ENCODE results near the gene SNCB.
A peak's percentile ranks its signal among the peaks of the same experiment; 100 is the strongest.

Gene SNCB

DNA sequence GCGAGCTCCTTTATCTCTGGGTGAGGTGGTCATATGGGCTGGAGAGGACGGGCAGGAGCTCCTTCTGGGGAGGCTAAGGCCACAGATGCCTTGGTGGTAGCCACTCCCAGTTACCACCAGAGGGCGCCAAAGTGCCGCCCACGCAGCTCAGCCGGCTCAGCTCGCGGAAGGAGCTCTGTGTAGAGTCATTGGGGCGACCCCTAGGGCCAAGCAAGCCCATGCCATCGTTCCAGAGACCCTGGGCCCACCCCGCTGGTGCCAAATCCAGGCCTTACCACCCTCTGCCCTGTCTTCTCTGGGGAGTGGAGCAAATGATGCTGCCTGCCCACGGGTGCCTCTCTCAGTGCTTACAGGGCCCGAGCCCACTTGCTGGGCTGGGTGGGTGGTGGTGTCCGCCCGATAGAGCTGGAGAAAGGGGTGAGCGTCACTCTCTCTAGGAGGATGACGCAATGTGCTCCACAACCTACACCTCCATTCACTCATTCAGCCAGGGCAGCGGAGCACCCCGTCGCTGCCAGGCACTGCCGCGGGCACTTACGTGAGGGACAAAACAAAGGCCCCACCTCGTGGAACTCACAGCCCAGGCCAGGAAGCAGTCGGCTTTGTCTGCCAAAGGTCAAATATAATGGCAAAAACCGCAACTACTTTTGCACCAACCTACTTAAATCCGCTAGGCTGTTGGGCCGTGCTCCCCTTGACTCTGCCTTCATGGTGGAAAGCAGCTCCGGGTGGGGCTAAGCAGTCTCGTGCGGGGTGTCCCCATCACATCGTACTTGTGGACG is 30.7 kb upstream of the SNCB start:
- DNase-seq (ENCODE audit: low read depth in 2 of 2): peak; percentile 56 to 74

DNA sequence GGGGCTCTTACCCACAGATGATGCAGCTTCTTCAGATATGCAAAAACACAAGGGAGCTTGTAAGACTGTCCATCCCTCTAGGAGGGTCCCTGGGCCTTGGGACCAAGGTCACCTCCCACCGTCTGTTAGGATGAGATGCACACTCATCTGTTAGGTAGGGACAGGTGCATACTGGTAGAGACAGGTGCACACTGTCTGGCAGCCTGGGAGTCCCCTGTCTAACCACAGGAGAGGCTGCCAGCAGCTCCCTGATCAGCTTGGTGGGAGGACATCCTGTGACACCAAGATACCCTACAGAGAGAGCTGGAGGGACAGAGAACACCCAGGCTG is 30.2 kb upstream of the SNCB start:
- no peak for DNase-seq (ENCODE audit: low read depth in 2 of 2)

DNA sequence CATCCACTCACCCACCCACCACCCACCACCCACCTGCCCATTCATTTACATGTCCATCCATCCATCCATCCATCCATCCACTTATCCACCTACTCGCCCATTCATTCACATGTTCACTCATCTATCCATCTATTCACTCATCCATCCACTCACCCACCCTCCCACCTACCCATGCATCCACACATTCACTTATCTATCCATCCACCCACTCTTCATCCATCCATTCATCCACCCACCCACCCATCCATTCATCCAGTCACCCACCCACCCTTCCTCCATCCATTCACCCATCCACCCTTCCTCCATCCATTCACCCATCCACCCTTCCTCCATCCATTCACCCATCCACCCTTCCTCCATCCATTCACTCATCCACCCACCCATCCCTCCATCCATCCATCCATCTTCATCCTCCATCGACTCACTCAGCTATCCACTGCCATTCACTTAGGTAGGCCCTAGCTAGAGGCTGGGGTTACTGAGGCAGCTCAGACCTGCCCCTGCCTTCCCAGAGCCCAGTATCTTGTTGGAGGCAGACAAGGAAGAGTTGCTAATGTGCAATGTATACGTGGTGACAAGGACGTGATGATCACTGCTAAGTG is 29.6 kb upstream of the SNCB start:
- DNase-seq (ENCODE audit: low read depth in 2 of 2): no peak

DNA sequence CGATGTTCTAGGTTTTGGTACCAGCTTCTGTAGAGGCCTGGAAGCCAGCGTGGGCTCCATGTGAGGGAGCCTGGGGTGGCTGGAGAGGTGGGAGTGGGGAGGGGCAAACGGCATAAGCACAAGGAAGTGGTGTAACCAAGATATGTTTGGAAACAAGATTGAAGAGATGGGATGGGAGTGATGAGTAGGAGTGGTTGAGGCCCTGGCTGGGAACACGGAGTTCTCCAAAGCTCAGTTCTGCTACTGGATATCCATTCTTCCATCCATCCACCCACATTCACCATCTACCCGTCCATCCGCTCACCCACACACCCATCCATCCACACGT is 29.1 kb upstream of the SNCB start:
- no peak for DNase-seq (ENCODE audit: low read depth in 2 of 2)

DNA sequence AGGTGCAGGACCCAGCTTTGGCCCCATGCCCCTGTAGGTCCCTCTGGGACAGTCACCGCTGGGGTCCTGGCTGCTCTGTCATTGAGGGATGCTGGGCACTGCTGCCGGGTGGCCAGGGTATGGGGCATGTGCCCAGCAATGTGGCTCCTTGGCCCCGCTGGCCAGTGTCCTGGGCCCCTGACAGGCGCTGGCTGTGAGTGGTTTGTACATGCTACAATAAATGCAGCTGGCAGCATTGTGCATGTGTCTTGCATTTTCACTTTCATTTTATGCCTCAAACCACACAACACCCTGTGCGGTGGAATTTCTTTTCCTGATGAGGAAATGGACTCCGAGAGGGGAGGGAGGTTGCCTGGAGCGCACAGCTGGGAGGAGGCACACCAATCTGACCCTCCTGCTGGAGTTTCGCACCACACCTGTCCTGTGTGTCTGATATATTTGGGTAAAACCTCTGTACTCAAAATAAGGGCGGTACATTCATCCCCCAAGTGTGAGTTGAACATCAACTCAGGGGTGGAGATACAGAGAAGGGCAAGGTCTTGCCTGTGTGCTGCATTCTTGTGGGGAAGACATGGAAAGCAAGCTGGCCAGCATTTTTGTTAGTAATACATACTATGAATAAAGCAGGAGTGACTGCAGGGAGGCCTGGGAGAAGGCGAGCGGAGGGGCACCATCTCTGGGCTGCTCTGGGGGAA is 28.6 kb upstream of the SNCB start:
- no peak for DNase-seq (ENCODE audit: low read depth in 2 of 2)

DNA sequence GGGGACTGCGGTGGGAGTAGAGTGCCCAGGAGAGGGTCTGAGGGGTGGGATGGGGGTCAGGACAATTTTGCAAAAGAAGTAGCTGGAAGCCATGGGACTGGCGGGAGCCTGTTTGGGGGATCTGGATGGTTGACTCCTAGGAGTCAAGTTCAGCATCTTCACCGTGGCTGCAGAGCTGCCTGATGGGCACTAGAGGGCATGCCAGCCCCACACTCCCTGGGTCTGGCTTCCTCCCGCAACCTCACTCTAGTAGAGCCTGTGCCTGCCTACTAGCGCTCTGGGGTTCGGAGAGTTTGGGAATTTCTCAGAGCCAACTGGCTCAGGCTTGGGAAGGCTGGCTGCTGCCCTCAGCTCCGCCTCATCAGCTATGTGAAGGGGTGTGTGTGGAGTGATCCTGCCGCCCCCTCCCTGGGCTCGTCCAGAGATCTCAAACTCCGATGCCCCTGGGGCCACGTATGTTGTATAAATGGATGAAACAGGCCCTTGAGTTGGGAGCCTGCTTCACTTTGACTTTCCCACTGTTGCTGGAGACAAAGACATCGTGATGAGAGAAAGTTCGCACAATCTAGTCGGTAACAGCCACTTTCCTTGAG is 27.8 kb upstream of the SNCB start:
- DNase-seq (ENCODE audit: low read depth in 2 of 2): peak in 1 of 2 donors; percentile 45

DNA sequence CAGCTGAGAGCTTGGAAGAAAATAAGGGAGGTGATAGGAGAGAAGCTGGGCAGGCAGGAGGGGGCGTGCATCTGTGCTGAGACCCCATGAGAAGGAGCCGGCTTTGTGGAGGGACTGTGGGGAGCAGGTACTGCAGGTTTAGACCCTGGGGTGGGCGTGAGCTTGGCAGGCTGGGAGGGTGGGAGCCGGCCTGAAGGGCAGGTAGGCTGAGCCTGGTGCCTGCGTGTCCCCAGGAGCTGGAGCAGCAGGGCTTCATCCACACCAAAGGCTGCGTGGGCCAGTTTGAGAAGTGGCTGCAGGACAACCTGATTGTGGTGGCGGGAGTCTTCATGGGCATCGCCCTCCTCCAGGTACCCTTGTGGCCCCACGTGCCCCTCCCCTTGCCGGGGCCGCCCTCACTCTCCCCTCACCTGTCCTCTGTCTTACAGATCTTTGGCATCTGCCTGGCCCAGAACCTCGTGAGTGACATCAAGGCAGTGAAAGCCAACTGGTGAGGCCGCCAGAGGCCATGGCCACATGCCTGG is 26.2 kb upstream of the SNCB start:
- DNase-seq (ENCODE audit: low read depth in 2 of 2): no peak

DNA sequence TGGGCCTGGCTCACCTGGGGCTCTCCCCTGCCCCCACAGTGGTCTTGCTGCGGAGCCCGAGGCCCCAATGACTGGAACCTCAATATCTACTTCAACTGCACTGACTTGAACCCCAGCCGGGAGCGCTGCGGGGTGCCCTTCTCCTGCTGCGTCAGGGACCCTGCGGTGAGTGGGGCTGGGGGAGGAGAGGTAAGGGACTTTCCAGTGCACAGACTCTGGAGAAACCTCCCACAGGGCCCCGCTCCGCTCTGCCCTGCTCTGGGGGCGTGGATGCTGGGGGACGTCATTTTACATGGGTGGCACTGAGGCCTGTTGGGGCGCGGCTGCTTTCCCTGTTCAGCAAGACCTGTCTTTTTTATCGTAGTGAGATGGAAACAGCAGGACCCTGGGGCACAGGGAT is 24.5 kb upstream of the SNCB start:
- DNase-seq (ENCODE audit: low read depth in 2 of 2): no peak

DNA sequence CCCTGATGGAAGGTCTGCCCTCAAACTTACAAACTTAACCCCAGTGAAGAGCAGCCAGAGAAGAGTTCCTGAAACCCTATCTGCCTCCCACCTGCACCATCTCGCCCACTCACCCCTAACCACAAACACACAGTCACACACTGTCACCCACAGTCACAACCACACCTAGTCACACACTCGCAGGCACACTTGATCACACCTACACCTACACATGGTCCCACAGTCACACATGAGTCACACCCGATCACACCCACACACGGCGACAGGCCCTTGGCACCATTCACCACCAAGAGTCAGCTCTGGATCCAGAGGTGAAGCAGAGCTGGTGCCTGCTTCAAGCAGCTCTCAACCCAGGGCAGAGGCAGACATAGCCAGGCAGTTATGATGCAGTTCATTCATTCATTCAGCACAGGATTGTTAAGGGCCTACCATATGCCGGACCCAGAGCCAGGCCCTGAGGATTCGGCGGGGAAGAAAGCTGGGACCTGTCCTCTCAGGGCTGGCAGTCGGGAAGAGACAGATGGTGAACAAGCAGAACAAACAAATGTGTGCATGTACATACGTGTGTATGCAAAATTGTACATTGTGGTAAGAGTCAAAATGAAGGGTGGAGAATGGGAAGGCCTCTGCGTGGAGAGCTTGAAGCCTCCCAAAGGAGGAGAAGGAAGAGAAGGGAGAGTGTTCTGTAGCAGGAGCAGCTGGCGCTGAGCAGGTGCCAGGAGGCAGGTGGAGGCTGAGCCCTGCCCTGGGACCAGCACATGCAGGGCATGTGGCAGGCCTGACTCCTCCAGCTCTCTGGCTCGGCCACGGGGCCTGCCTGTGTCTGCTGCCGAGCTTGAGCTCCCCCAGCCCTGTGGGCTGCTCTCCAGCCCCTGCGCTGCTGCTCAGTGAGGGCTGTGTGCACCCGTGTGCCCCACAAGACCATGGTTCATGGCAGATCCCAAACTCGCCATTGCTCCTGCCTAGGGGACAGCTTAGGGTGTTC is 23.4 kb upstream of the SNCB start:
- DNase-seq (ENCODE audit: low read depth in 2 of 2): peak; percentile 10 to 70

DNA sequence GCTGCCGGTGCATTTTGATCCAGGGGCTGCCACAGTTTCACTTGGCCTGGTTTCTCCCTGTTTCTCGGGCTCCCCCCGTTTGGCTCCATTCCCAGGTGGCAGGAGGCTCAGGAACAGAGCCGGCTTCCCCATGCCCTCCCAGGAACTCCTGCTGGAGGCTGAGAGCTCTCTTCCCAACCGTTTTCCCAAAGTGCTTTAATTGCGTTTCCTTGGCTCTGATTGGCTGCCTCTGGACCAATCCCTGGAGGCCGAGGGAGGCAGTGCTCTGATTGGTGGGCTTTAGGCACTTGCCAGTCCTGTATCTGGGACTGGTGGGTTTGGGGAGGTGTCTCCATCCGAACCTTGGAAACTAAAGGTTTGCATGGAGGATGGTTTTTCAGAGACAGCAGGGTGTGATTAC is 21.8 kb upstream of the SNCB start:
- no peak for DNase-seq (ENCODE audit: low read depth in 2 of 2)

DNA sequence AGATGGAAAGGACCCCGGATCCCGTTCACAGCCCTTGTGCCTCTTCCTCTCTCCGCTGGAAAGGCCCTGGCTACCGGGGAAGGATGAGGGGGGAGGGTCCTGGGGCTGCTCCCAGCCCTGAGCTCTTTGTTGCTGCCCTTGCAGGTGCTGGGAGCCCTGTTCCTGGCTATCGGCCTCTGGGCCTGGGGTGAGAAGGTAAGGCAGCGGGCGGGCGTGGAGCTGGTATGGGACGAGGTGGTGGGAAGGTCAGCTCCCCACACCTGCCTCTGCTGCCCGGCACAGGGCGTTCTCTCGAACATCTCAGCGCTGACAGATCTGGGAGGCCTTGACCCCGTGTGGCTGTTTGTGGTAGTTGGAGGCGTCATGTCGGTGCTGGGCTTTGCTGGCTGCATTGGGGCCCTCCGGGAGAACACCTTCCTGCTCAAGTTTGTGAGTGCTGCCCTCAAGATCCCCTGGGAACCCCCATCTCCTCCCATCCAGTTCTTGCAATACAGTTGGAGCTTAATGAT is 21.2 kb upstream of the SNCB start:
- no peak for DNase-seq (ENCODE audit: low read depth in 2 of 2)

DNA sequence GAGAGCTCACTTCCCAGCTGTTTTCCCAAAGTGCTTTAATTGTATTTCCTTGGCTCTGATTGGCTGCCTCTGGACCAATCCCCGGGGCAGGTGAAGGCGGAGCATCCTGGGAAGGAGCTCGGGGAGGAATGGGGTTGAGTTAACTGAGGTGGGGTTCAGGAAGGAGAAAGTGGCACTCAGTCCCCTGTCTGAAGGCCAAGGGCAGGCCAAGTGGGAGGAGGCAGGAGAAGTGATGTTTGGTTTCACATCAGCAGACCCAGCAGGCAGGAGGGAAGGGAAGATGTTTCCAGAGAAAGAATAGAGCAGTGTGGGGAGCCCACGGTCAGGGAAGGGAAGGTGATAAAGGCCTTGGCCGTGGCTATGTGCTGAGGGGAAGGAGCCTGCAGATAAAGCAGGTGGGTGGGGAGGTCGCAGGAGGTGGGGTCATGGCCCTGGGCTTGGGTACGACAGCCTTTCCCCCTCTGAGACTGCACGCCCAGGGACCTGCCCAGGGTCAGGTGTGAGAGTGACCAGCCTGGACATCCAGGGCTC is 20.1 kb upstream of the SNCB start:
- no peak for DNase-seq (ENCODE audit: low read depth in 2 of 2)

DNA sequence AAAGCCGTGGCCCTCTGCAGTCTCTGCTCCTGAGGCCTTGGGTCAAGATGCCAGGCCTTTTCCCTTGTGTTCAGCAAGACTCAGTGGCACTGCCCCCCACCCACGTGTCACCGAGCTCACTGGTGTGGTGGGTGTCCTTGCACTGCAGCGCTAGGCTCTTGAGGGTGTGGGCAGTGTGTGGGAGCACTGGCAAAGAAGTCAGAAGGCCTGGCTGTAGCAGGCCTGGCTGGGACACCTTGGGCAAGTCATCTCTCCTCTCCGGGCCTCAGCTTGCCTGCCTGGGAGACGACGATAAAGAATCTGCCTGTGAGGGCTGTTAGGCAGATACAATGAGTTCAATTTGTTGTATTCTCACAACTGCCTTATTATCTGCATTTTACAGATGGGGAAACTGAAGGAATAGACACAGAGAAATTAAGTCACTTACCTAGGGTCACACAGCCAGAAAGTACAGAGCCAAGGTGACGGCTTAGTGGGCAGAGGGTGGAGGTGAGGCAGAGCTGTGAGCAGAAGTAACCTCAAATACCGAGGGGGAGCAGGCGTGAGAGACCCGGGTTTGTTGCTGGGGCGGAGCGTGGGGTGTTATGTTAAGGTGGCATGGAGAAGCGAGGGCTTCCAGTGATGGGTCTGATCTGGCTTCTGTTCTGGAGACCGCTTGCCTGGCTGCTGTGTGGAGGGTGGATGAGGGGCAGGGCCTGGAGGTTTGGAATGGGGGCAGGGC is 18.3 kb upstream of the SNCB start:
- DNase-seq (ENCODE audit: low read depth in 2 of 2): no peak

DNA sequence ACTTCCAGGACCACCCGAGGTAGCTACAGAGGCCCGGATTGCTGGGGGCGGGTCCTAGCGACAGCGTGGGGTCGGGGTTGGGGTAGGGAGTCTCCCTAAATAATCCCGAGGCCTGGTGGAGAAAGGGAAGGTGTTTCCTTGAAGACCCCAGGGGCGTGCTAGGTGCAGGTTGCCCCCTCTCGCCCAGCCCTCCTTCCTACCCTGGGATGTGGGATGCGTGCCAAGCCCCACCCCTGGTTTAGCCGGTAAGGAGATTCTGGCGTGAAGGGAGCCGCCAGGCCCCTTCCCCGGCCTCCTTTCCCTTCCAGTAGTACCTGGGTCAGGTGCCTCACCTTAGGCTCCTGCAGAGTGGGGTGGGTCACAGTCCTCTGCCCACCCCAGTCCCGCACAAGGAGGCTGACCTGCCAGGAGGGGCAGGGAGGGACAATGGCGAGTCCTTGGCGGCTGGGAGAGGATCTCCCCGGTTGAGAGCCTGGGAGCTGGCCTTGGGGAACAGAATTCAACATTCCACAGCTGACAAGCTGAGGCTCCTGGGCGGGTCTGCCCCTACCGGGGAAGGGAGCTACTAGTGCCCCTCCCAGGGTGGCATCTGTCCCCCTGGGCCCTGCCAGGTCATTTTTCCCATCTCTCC is 17.6 kb upstream of the SNCB start:
- DNase-seq (ENCODE audit: low read depth in 2 of 2): no peak

DNA sequence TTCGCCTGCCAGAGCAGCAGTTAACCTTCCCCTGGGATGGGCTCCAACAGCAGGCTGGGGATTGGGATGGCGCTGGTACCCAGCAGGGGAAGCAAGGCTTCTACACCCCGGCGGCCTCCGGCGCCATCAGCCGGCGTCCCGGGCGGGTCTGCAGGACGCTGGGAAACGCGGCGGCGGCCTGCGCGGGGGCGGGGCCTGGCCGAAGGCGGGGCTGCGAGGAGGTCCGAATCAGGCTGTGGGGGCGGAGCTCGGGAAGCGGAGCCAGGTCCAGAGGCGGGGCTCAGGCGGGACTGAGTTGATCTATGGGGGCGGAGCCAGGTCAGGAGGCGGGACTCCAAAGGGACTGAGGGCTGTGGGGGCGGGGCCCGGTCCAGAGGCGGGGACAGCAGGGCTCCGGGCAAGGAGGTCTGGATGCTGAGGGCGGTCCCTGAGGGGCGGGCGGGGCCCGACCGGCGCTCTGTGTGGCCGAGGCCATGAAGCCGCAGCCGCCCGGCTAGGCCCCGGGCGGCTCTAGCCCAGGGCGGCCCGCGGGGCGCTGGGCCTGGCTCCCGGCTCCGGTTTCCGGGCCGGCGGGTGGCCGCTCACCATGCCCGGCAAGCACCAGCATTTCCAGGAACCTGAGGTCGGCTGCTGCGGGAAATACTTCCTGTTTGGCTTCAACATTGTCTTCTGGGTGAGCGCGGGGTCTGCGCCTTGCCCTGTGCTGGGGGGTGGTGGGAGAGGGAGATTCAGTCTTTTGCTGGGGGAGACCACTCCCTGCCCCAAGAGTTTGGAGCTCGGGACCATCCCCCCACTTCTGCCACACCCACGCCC is 16.9 kb upstream of the SNCB start, which contains the start of gene TSPAN17:
TSS of gene TSPAN17 (plus strand) at position 455 of the 813 bp plus-strand sequence. CDS start at position 587, 132 bp downstream.
- DNase-seq (ENCODE audit: low read depth in 2 of 2): peak; percentile 97 to 98

DNA sequence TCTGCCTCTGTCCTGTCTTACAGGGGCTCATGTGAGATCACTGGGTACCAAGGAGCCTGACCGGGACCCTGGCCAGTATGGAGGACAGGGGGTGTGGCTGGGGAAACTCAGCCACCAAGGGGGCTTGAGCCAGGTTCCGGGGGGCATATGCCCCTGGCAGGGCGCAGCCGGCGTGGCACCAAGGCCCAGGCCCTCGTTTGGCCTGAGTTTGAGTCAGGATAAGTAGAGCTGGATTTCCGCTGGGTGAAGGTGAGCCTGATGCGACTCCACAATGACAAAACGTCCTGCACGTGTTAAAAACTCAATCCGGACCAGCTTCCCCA is 16.3 kb upstream of the SNCB start:
- no peak for DNase-seq (ENCODE audit: low read depth in 2 of 2)

DNA sequence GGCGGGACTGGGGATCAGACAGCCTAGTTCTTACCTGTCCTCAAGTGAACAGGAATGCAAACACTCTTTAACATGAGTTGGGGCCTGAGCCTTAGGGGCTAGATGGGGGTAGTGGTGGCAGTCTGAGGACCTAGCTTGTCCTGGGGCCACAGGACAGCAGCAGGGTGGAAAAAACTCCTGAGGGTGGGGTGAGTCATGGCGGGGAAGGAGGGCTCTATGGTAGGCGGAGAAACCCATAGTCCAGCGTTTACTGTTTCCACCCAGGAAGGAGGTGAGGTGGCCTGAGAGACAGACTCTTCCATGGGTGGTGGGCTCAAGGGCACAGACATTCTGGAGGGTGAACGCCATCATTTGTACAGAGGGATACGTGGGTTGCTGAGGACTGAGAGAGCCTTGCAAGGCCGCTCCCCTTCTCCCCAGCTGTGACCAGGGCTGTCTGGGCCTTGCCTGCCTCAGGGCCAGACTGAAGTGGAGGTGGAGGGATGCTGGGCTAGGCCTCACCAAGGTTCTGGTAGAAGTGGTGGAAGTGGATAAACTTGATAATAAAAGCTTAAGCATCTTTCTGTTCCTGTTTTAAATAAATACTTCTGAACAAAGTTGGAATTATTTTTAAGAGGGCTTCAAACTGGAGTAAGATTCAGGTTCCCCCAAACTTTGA is 15.8 kb upstream of the SNCB start:
- DNase-seq (ENCODE audit: low read depth in 2 of 2): no peak

DNA sequence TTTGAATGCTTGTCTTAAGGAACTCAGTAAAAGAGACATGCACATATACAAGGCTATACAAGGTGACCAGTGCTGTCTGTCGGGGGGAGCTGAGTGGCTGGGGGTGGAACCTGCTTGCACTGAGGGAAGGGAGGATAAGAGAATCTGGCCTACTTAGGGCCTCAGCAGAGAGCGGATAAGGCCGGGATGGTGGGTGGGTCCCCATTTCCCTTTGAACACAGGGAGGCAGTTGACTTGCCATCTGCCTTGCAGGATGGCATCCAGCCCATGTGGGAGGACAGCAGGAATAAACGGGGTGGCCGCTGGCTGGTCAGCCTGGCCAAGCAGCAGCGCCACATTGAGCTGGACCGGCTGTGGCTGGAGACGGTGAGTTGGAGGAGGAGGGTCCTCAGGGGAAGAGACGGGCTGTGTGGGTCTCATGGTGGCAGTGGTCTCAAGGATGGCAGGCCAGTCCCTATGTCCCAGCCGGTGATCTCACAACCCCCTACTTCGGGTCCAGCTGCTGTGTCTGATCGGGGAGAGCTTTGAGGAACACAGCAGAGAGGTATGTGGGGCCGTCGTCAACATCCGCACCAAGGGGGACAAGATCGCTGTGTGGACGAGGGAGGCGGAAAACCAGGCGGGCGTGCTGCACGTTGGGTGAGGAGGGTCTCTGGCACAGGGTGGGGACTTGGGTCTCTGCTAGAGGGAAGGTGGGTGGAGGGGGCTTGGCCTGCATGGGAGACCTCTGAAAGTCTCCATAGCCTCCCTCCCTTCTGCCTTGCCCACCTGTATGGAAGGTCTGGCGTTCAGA is 14.7 kb upstream of the SNCB start:
- no peak for DNase-seq (ENCODE audit: low read depth in 2 of 2)

Measured in stimulated activated CD4-positive, alpha-beta T cell treated with anti-CD3 and anti-CD28 coated beads, Interleukin-1b, Interleukin-23, amount 100 ng/mL, for 1 hour (primary cell).